ENCODE data around the gene MAPK12.

- TF ChIP-seq CTCF (IDR thresholded peaks at IDR 0.05) (no peak), POLR2A (IDR thresholded peaks at IDR 0.05) (no peak)
Measured at GRCh38 chr22:50264104-50264745, 2.7 kb upstream of the MAPK12 start.
